CD14-positive monocyte (primary cell): ENCODE results near the gene ESRRG. TPM values are rescaled to one million over a fixed set of nuclear protein-coding genes. Genes with fewer than 3 reads are reported as not detected.
A peak's percentile ranks its signal among the peaks of the same experiment; 100 is the strongest.
"Not testable (repeated sequence)": the region's sequence is repeated elsewhere in the genome, so short reads cannot be mapped to it uniquely, and the experiment has no call there.

Experiments
- DNase-seq, 3 donors: peaks; one replicate each; pipeline ENCODE4 v3.0.0-alpha.2; 2011 to 2022
- H2AFZ ChIP-seq: 2 replicates; pipeline ENCODE4 v1.6.0; 2012; ENCODE audit warnings: mild to moderate bottlenecking, low read depth, low read length, inconsistent platforms; ENCODE audit not compliant: insufficient read depth, poor library complexity, severe bottlenecking
- H3K27ac ChIP-seq, 2 donors: 1 replicate in 1 of 2; 2 replicates in 1 of 2; pipeline ENCODE4 v1.5.1; 2012 to 2013; ENCODE audit warnings: low read length in 2 of 2, control low read depth in 1 of 2, inconsistent platforms in 1 of 2, low read depth in 1 of 2, mild to moderate bottlenecking in 1 of 2
- H3K27me3 ChIP-seq, 2 donors: one replicate each; pipeline versions ENCODE4 v1.6.0 to v1.6.1; 2011 to 2013; ENCODE audit warnings: low read length in 2 of 2; ENCODE audit not compliant: control insufficient read depth in 2 of 2, insufficient read depth in 2 of 2
- H3K36me3 ChIP-seq, 2 donors: replicated peaks in 1 of 2; 1 replicate in 1 of 2; 2 replicates in 1 of 2; pipeline versions ENCODE4 v1.5.1 to v1.6.1; 2012 to 2013; ENCODE audit warnings: low read length in 2 of 2, control low read depth in 1 of 2, inconsistent platforms in 1 of 2, mild to moderate bottlenecking in 1 of 2; ENCODE audit not compliant: insufficient read depth in 2 of 2, control insufficient read depth in 1 of 2
- H3K4me1 ChIP-seq, 2 donors: 1 replicate in 1 of 2; 2 replicates in 1 of 2; pipeline versions ENCODE4 v1.5.1 to v1.6.1; 2012 to 2013; ENCODE audit warnings: low read length in 2 of 2, control low read depth in 1 of 2, inconsistent platforms in 1 of 2, mild to moderate bottlenecking in 1 of 2, moderate library complexity in 1 of 2; ENCODE audit not compliant: insufficient read depth in 2 of 2, control insufficient read depth in 1 of 2
- H3K4me2 ChIP-seq: replicated peaks from 2 replicates; pipeline ENCODE3; 2012; ENCODE audit warnings: low read length, moderate library complexity, mild to moderate bottlenecking; ENCODE audit not compliant: poor library complexity, severe bottlenecking; ENCODE audit errors: extremely low read depth
- H3K4me3 ChIP-seq, 3 experiments: fragments of 200-600 bp in 1 of 3; sonication (generic) in 1 of 3; replicated peaks in 1 of 3; 1 replicate in 2 of 3; 2 replicates in 1 of 3; pipeline ENCODE4 v1.5.1; 2011 to 2013; ENCODE audit warnings: low read length in 3 of 3, mild to moderate bottlenecking in 3 of 3, control low read depth in 2 of 3, low read depth in 2 of 3, inconsistent platforms in 1 of 3, moderate library complexity in 1 of 3
- H3K79me2 ChIP-seq: 2 replicates; pipeline ENCODE4 v1.6.0; 2012; ENCODE audit warnings: mild to moderate bottlenecking, control low read depth, inconsistent platforms, low read length, moderate library complexity; ENCODE audit not compliant: insufficient read depth
- H3K9ac ChIP-seq: 2 replicates; pipeline ENCODE4 v1.6.0; 2017; ENCODE audit warnings: low read length, mild to moderate bottlenecking; ENCODE audit not compliant: insufficient read depth, poor library complexity, severe bottlenecking
- H3K9me3 ChIP-seq, 2 donors: replicated peaks in 1 of 2; 1 replicate in 1 of 2; 2 replicates in 1 of 2; pipeline versions ENCODE4 v1.5.1 to v1.6.1; 2012 to 2013; ENCODE audit warnings: low read length in 2 of 2, control low read depth in 1 of 2; ENCODE audit not compliant: control insufficient read depth in 1 of 2, insufficient read depth in 1 of 2
- H4K20me1 ChIP-seq: 2 replicates; pipeline ENCODE4 v1.6.0; 2012; ENCODE audit warnings: mild to moderate bottlenecking, low read length, control low read depth, moderate library complexity; ENCODE audit not compliant: insufficient read depth
- H3K27ac Mint-ChIP-seq, 7 donors: one replicate each; pipeline ENCODE4 v1.8.0; 2020; ENCODE audit warnings: mild to moderate bottlenecking in 7 of 7, mixed read lengths in 7 of 7, moderate library complexity in 6 of 7, inconsistent platforms in 2 of 7
- H3K27me3 Mint-ChIP-seq, 3 donors: one replicate each; pipeline ENCODE4 v1.8.0; 2021 to 2022; ENCODE audit warnings: low read depth in 3 of 3, mild to moderate bottlenecking in 3 of 3, mixed read lengths in 3 of 3, moderate library complexity in 3 of 3, inconsistent platforms in 1 of 3
- H3K36me3 Mint-ChIP-seq, 2 donors: one replicate each; pipeline ENCODE4 v1.8.0; 2020; ENCODE audit warnings: mixed read lengths in 2 of 2, inconsistent platforms in 1 of 2, mild to moderate bottlenecking in 1 of 2
- H3K4me1 Mint-ChIP-seq: one replicate; pipeline ENCODE4 v1.8.0; 2020; ENCODE audit warnings: mild to moderate bottlenecking, mixed read lengths
- H3K4me3 Mint-ChIP-seq, 2 donors: one replicate each; pipeline ENCODE4 v1.8.0; 2020; ENCODE audit warnings: mild to moderate bottlenecking in 2 of 2, mixed read lengths in 2 of 2, moderate library complexity in 1 of 2
- H3K9me3 Mint-ChIP-seq, 7 donors: one replicate each; pipeline ENCODE4 v1.8.0; 2020 to 2022; ENCODE audit warnings: mixed read lengths in 7 of 7, mild to moderate bottlenecking in 6 of 7, moderate library complexity in 6 of 7, inconsistent platforms in 2 of 7
- WGBS: methylation state at CpG from one replicate; pipeline ENCODE4 v1.1.5; 2013; ENCODE audit warnings: missing lambda C conversion rate; ENCODE audit not compliant: insufficient coverage; 5-methylcytosine and 5-hydroxymethylcytosine counted together
- intact Hi-C, 2 donors: fragments of 100-400 bp; cut with micrococcal nuclease; formaldehyde crosslinking; loops; one replicate each; pipeline versions ENCODE4 v1.15.0 to v1.15.1; 2023
- polyA plus RNA-seq, 3 donors: library from polyadenylated mRNA; depleted of rRNA in 1 of 3; unstranded in 2 of 3; stranded (reverse) in 1 of 3; fragments of 300-500 nt in 2 of 3; fragments of >200 nt in 1 of 3; fragmentation: Illumina TruSeq in 2 of 3; gene quantifications; 1 replicate in 2 of 3; 2 replicates in 1 of 3; pipeline ENCODE4 v1.2.3, GENCODE V29; 2012 to 2021
- TF ChIP-seq, protein P1 (sequence below): fragments of 200-600 bp; IDR thresholded peaks from one replicate; pipeline ENCODE4 v1.8.0; 2022; ENCODE audit warnings: antibody characterized with exemption, mild to moderate bottlenecking

The ESRRG gene
- polyA plus RNA-seq, 3 donors, result not detected

DNA sequence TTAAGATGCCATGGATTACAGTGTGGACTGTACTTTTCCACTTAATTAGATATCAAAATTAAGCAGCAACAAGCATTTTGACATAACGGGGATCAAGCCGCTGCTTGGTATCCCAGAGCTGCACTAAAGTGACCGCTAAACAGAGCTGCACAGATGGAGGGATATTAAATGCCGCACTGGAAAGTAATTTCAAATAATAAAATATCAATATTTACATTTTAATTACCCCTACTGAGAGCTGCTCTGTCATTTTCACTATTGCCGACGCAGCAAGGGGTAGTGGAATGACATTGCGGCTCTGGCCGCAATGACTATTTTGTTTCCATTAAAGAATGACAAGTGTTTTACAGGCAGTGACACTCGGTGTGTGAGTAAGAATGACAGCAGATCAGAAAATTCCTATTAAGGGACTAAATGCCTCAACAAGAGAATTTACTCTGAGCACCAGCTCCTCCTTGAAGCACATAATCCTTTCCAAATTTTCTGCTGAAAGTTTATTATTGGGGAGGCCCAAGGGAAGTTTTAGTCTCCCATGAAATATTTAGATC, 190.9 kb downstream of the ESRRG start:
- H3K27ac ChIP-seq, result no peak overlapping the region
- no peaks in the 10 kb centered on the region for H3K9me3 ChIP-seq
- no peaks in the 10 kb centered on the region for H3K36me3 ChIP-seq
- Mint-ChIP-seq H3K4me1 (no peaks in the 10 kb centered on the region), H3K9me3 (peaks cover 0 to 3% (median 1%) of the 10 kb centered on the region in 7 donors), H3K36me3 (no peaks in the 10 kb centered on the region), H3K27me3 (peaks cover 0 to under 1% (median 0%) of the 10 kb centered on the region in 3 donors), H3K4me3 (no peak overlapping the region), H3K27ac (no peak overlapping the region)
- no peak overlapping the region for H3K9ac ChIP-seq
- DNase-seq, result no peak
- no peaks in the 10 kb centered on the region for H3K4me1 ChIP-seq
- no peak overlapping the region for H3K4me3 ChIP-seq
- intact Hi-C loops, result no loop called here
- no peaks in the 10 kb centered on the region for H4K20me1 ChIP-seq
- WGBS, result 100% methylated on average over 2 of the region's 9 CpGs
- TF ChIP-seq, protein P1, sequence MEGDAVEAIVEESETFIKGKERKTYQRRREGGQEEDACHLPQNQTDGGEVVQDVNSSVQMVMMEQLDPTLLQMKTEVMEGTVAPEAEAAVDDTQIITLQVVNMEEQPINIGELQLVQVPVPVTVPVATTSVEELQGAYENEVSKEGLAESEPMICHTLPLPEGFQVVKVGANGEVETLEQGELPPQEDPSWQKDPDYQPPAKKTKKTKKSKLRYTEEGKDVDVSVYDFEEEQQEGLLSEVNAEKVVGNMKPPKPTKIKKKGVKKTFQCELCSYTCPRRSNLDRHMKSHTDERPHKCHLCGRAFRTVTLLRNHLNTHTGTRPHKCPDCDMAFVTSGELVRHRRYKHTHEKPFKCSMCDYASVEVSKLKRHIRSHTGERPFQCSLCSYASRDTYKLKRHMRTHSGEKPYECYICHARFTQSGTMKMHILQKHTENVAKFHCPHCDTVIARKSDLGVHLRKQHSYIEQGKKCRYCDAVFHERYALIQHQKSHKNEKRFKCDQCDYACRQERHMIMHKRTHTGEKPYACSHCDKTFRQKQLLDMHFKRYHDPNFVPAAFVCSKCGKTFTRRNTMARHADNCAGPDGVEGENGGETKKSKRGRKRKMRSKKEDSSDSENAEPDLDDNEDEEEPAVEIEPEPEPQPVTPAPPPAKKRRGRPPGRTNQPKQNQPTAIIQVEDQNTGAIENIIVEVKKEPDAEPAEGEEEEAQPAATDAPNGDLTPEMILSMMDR, result no peak
- no peaks in the 10 kb centered on the region for H3K27me3 ChIP-seq
- no peaks in the 10 kb centered on the region for H3K79me2 ChIP-seq
- H3K4me2 ChIP-seq, result no peak overlapping the region
- no peak overlapping the region for H2AFZ ChIP-seq

DNA sequence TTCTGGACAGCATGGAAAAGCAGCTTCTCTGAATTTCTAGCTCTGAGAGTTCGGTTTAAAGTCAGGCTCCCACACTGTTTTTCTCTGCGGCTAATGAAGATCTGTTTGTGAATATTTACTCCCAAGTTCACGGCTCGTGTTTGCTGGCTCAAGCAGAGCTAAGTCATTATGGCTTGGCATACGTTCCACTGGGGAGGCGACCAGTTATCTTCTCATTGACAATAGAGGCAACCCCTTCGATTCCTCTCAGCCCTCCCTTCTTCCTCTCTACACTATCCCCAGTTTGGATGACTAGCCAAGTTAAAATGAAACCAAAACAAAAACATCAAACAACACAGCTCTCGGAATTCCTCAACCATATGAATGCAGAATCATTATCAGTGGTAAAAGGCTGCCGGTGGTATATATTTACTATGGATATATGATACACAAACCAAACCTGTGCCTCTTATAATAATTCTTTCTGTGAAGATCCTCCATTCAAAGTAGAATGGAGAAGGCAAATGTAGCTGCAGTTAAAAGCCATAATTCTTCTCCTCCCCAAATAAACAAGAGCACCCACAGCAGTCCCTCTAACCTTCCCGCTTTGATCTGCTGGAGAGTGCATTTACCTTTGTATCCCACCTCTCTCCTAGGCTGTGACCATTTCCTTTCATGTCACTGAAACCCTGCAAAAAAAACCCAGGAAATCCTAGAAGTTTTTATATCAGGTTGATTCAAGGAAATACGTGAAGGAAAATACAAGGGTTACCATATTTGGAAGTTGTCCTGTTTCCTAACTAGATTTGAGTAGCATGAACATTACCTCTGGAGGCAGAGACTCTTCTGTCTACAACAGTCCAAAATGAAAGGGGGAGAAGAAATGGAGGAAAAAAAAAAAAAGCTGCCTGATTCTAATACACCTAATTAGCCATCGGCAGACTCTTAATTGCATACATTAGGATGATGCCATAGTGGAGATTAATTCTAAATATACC, 191.7 kb downstream of the ESRRG start:
- DNase-seq, result no peak
- peak overlapping the region; percentile 63 for H3K4me2 ChIP-seq
- intact Hi-C loops, result no loop called here
- no peaks in the 10 kb centered on the region for H4K20me1 ChIP-seq
- no peaks in the 10 kb centered on the region for H3K4me1 ChIP-seq
- H3K27ac Mint-ChIP-seq, result peak overlapping the region in 2 of 7 donors; percentile 17 to 41
- peak overlapping the region; percentile 68 for H2AFZ ChIP-seq
- H3K4me3 Mint-ChIP-seq, result peak overlapping the region; percentile 43 to 78
- no peaks in the 10 kb centered on the region for H3K27me3 ChIP-seq
- H3K9ac ChIP-seq, result peak overlapping the region; percentile 46
- H3K36me3 Mint-ChIP-seq, result no peaks in the 10 kb centered on the region
- no peaks in the 10 kb centered on the region for H3K79me2 ChIP-seq
- peaks cover 0 to 3% (median 1%) of the 10 kb centered on the region in 7 donors for H3K9me3 Mint-ChIP-seq
- no peaks in the 10 kb centered on the region for H3K27me3 Mint-ChIP-seq
- no peaks in the 10 kb centered on the region for H3K9me3 ChIP-seq
- TF ChIP-seq, protein P1, result no peak
- WGBS, result 55% methylated on average over 9 of the region's 12 CpGs
- no peaks in the 10 kb centered on the region for H3K4me1 Mint-ChIP-seq
- H3K36me3 ChIP-seq, result no peaks in the 10 kb centered on the region
- H3K27ac ChIP-seq, result peak overlapping the region in 1 of 2 donors; percentile 26
- H3K4me3 ChIP-seq, result peak overlapping the region; percentile 29 to 63 (median 45)

DNA sequence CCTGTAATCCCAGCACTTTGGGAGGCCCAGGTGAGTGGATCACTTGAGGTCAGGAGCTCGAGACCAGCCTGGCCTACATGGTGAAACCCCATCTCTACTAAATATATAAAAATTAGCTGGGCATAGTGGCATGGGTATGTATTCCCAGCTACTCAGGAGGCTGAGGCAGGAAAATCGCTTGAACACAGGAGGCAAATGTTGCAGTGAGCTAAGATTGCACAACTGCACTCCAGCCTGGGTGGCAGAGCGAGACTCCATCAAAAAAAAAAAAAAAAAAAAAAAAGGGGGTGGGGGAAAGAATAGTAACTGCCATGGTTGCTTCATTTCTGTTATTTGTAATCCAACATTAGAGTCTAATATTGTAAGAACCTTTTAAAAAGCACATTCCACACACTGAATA, 193.4 kb downstream of the ESRRG start:
- H3K27me3 ChIP-seq, H4K20me1 ChIP-seq, H3K4me3 Mint-ChIP-seq, DNase-seq, H3K4me2 ChIP-seq, H3K27me3 Mint-ChIP-seq, intact Hi-C loops, H3K36me3 Mint-ChIP-seq, H2AFZ ChIP-seq, H3K4me1 ChIP-seq, H3K4me3 ChIP-seq, H3K27ac ChIP-seq, H3K79me2 ChIP-seq, H3K36me3 ChIP-seq, H3K4me1 Mint-ChIP-seq, H3K27ac Mint-ChIP-seq, H3K9me3 ChIP-seq, H3K9me3 Mint-ChIP-seq, H3K9ac ChIP-seq: not testable (repeated sequence)
- WGBS, result 83% methylated on average over 1 of the region's 3 CpGs
